ENCODE measurements around the gene POGLUT2. TPM values are rescaled to one million over a fixed set of nuclear protein-coding genes. Genes with fewer than 3 reads are reported as not detected.

POGLUT2 gene
- total RNA-seq, 1 donor from 2014 or later, result 5.9 TPM

DNA sequence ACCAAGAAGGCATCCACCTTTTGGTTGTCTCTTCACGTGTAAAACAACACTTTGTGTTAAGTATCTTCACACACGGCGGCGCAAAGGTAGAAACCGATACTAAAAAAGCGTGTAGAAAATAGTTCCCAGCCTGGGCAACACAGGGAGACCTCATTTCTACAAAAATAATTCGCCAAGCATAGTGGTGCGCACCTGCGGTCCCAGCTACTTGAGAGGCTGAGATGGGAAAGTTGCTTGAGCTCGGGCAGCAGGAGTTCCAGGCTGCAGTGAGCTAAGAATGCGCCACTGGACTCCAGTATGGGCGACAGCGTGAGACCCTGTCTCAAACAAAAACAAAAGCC lies 46.5 kb upstream of the POGLUT2 start:
- no peaks in the 10 kb centered on the region for H3K9me3 ChIP-seq
- TF ChIP-seq, protein P1, sequence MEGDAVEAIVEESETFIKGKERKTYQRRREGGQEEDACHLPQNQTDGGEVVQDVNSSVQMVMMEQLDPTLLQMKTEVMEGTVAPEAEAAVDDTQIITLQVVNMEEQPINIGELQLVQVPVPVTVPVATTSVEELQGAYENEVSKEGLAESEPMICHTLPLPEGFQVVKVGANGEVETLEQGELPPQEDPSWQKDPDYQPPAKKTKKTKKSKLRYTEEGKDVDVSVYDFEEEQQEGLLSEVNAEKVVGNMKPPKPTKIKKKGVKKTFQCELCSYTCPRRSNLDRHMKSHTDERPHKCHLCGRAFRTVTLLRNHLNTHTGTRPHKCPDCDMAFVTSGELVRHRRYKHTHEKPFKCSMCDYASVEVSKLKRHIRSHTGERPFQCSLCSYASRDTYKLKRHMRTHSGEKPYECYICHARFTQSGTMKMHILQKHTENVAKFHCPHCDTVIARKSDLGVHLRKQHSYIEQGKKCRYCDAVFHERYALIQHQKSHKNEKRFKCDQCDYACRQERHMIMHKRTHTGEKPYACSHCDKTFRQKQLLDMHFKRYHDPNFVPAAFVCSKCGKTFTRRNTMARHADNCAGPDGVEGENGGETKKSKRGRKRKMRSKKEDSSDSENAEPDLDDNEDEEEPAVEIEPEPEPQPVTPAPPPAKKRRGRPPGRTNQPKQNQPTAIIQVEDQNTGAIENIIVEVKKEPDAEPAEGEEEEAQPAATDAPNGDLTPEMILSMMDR (IDR thresholded peaks at IDR 0.05), result no peak
- DNase-seq, result no peak
- H3K27me3 ChIP-seq (ENCODE audit: low read depth), result no peaks in the 10 kb centered on the region
- ATAC-seq, result peak; percentile 36 to 40
- H3K27ac ChIP-seq, result peak overlapping the region; percentile 98
- no peaks in the 10 kb centered on the region for H3K36me3 ChIP-seq
- H3K4me1 ChIP-seq, result peaks cover 20% of the 10 kb centered on the region
- peak overlapping the region; percentile 90 for H3K4me3 ChIP-seq
- intact Hi-C loops (cut with DNase I), result no loop called here

DNA sequence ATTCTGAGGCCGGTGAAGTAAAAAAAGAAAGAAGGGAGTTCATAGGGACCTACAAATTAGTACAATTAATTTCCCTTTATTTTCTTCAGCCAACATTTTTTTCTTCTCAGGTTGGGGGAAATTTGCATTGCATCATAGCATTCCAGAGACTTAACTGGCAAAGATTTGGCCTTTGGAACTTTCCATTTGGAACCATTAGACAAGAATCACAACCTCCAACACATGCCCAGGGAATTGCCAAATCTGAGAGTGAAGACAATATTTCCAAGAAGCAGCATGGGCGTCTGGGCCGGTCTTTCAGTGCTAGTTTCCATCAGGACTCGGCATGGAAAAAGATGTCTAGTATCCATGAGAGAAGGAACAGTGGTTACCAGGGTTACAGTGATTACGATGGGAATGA lies 40.7 kb upstream of the POGLUT2 start:
- TF ChIP-seq, protein P1 (IDR thresholded peaks at IDR 0.05), result no peak
- no peak for ATAC-seq
- peaks cover 21% of the 10 kb centered on the region for H3K36me3 ChIP-seq

DNA sequence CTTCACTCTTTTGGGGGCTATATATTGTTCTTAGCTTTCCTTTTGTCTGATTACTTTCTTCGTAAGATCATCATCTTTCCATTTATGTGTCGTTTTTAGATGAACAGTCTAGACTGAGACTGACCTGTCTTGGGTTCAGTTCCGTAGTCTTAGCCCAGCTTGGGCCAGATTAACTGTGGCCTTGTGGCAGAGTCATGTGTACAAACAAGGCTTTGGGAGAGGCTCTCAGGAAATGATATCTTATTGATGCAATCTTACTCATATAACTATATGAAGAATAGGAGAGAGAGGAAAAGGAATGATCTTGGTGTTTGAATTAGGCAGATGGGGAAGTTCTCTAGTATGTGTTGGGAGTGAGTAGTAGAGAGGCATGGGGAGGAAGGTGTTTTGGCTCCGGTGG lies 40.2 kb upstream of the POGLUT2 start:
- Histone ChIP-seq H3K27me3 (ENCODE audit: low read depth) (no peaks in the 10 kb centered on the region), H3K9me3 (no peaks in the 10 kb centered on the region), H3K4me3 (no peak overlapping the region), H3K36me3 (peaks cover 23% of the 10 kb centered on the region), H3K4me1 (no peaks in the 10 kb centered on the region), H3K27ac (no peak overlapping the region)
- TF ChIP-seq, protein P1 (IDR thresholded peaks at IDR 0.05), result no peak
- intact Hi-C loops (cut with DNase I), result no loop called here
- no peak for DNase-seq
- no peak for ATAC-seq

More for the DNA sequence above, 40.7 kb upstream of the POGLUT2 start:
- Histone ChIP-seq H3K9me3 (no peaks in the 10 kb centered on the region), H3K27me3 (ENCODE audit: low read depth) (no peaks in the 10 kb centered on the region), H3K4me1 (no peaks in the 10 kb centered on the region), H3K27ac (no peak overlapping the region), H3K4me3 (no peak overlapping the region)
- DNase-seq, result no peak
- intact Hi-C loops (cut with DNase I), result no loop called here

DNA sequence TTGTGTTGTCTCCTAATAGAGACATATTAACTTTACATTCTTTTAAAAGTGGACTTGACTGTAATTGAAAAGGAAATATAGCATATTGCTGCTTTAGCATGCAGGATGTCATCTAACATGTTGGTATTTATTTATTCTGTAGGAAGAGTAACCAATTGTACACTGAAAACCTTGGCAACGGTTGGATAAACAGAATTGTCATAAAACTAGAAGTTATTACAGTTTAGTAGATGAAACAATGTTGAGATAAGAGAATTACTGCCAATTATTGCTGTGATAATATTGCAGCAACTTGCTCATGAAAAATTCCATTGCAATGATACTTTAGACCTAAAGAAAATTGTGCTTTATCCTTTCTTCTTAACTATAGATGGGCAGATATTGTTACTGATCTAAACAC lies 39.5 kb upstream of the POGLUT2 start:
- Histone ChIP-seq H3K4me3 (no peak overlapping the region), H3K27ac (no peak overlapping the region), H3K9me3 (no peaks in the 10 kb centered on the region), H3K4me1 (no peaks in the 10 kb centered on the region), H3K36me3 (peaks cover 23% of the 10 kb centered on the region), H3K27me3 (ENCODE audit: low read depth) (no peaks in the 10 kb centered on the region)
- ATAC-seq, result no peak
- TF ChIP-seq, protein P1 (IDR thresholded peaks at IDR 0.05), result no peak
- intact Hi-C loops (cut with DNase I), result no loop called here
- no peak for DNase-seq

DNA sequence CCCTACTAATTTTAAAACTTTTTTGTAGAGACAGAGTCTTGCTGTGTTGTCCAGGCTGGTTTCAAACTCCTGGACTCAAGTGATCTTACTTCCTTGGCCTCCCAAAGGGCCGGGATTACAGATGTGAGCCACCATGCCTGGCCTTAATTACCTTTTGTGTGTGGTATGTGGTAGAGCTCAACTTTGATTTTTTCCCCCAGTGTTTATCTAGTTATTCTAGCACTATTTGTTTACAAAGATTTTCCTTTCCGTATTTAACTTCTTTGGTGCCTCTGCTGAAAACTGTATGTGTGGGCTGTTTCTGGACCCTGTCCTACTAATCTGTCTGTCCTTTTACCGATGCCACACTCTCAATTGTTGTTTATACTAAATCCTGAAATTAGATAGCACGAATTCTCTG lies 37.7 kb upstream of the POGLUT2 start:
- no peak for ATAC-seq
- Histone ChIP-seq H3K4me3 (no peak overlapping the region), H3K4me1 (no peaks in the 10 kb centered on the region), H3K27ac (no peak overlapping the region), H3K36me3 (peaks cover 23% of the 10 kb centered on the region), H3K27me3 (ENCODE audit: low read depth) (no peaks in the 10 kb centered on the region), H3K9me3 (no peaks in the 10 kb centered on the region)
- DNase-seq, result no peak
- TF ChIP-seq, protein P1 (IDR thresholded peaks at IDR 0.05), result no peak
- intact Hi-C loops (cut with DNase I), result no loop called here

DNA sequence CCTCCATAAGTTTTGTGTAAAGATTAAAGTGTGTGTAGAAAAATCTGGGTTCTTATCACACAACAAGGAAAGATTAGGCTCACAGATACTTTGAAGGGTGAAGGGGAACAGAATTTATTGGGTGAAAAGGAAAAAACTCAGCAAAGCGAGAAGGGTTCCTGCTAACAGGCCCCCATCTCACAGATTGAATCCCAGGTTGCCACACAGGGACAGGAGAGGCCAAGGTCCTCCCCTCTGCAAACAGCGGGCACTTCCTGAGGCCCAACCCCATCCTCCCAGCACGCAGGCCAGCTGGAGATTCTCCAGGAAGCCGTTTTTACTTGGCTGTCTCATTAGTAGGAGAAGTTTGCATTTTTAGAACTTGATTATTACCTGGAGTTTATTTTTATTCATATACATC lies 31.9 kb upstream of the POGLUT2 start:
- Histone ChIP-seq H3K36me3 (peaks cover 44% of the 10 kb centered on the region), H3K27ac (no peak overlapping the region), H3K4me1 (no peaks in the 10 kb centered on the region), H3K9me3 (no peaks in the 10 kb centered on the region), H3K4me3 (no peak overlapping the region), H3K27me3 (ENCODE audit: low read depth) (no peaks in the 10 kb centered on the region)
- TF ChIP-seq, protein P1 (IDR thresholded peaks at IDR 0.05), result no peak
- intact Hi-C loops (cut with DNase I), result no loop called here
- DNase-seq, result no peak
- no peak for ATAC-seq

Measured in lower lobe of right lung (tissue), 2 donors.